HCT116 (cell line): ENCODE data around the gene SYNJ2.

Experiments used
- EZH2phosphoT487 ChIP-seq: fragments of 200-600 bp; IDR thresholded peaks from 2 replicates; pipeline ENCODE4 v1.6.1; 2018; ENCODE audit warnings: antibody characterized with exemption, borderline replicate concordance
- POLR2AphosphoS5 ChIP-seq: IDR thresholded peaks from 2 replicates; pipeline ENCODE4 v1.6.1; 2011; ENCODE audit warnings: mild to moderate bottlenecking, low read depth, low read length, moderate library complexity
- SP1 ChIP-seq: IDR thresholded peaks from 2 replicates; pipeline ENCODE4 v1.6.1; 2012; ENCODE audit warnings: low read depth
- TCF7L2 ChIP-seq: IDR thresholded peaks from 2 replicates; pipeline ENCODE4 v1.7.0; 2011; ENCODE audit warnings: borderline replicate concordance, inconsistent platforms; ENCODE audit not compliant: insufficient read depth, insufficient read length; ENCODE audit errors: extremely low read depth
- TF ChIP-seq, protein P1 (sequence below): IDR thresholded peaks from 2 replicates; pipeline ENCODE4 v1.6.1; 2012
- TF ChIP-seq, protein P2 (sequence below): IDR thresholded peaks from 2 replicates; pipeline ENCODE4 v1.6.1; 2012; ENCODE audit warnings: low read depth
- TF ChIP-seq, protein P3 (sequence below), 3 experiments: fragments of 200-600 bp in 1 of 3; sonication (generic) in 1 of 3; IDR thresholded peaks in 2 of 3; conservative IDR thresholded peaks in 1 of 3; 2 replicates each; pipeline ENCODE4 v1.5.1; 2012 to 2017; ENCODE audit warnings: low read depth in 2 of 3, low read length in 2 of 3, antibody characterized with exemption in 1 of 3, borderline replicate concordance in 1 of 3, control low read depth in 1 of 3, mild to moderate bottlenecking in 1 of 3, mixed read lengths in 1 of 3, mixed run types in 1 of 3, moderate library complexity in 1 of 3; ENCODE audit not compliant: insufficient read depth in 1 of 3

DNA sequence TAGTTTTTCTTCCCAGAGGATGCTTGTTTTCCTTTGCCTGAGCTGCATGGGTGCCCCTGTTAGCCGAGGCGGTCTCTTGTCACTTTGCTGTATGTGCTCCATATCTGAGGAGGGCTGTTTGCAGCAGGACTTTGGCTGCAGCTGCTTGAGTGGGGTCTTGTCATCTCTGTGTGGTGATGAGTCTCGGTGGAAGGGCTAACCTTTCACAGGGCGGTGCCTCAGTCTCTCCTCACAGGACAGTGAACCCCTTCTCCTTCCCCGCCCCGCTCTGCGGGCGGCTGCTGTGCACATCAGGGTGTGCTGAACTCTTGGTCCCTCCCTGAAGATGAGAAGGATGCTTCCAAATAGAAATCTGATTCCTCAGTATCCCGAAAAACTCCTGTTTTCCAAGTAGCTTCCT, 75.1 kb downstream of the SYNJ2 start:
- TF ChIP-seq, protein P1, sequence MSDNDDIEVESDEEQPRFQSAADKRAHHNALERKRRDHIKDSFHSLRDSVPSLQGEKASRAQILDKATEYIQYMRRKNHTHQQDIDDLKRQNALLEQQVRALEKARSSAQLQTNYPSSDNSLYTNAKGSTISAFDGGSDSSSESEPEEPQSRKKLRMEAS: no peak
- TF ChIP-seq POLR2AphosphoS5: no peak
- no peak for TF ChIP-seq EZH2phosphoT487
- TF ChIP-seq, protein P2, sequence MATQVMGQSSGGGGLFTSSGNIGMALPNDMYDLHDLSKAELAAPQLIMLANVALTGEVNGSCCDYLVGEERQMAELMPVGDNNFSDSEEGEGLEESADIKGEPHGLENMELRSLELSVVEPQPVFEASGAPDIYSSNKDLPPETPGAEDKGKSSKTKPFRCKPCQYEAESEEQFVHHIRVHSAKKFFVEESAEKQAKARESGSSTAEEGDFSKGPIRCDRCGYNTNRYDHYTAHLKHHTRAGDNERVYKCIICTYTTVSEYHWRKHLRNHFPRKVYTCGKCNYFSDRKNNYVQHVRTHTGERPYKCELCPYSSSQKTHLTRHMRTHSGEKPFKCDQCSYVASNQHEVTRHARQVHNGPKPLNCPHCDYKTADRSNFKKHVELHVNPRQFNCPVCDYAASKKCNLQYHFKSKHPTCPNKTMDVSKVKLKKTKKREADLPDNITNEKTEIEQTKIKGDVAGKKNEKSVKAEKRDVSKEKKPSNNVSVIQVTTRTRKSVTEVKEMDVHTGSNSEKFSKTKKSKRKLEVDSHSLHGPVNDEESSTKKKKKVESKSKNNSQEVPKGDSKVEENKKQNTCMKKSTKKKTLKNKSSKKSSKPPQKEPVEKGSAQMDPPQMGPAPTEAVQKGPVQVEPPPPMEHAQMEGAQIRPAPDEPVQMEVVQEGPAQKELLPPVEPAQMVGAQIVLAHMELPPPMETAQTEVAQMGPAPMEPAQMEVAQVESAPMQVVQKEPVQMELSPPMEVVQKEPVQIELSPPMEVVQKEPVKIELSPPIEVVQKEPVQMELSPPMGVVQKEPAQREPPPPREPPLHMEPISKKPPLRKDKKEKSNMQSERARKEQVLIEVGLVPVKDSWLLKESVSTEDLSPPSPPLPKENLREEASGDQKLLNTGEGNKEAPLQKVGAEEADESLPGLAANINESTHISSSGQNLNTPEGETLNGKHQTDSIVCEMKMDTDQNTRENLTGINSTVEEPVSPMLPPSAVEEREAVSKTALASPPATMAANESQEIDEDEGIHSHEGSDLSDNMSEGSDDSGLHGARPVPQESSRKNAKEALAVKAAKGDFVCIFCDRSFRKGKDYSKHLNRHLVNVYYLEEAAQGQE: no peak
- TF ChIP-seq, protein P3, sequence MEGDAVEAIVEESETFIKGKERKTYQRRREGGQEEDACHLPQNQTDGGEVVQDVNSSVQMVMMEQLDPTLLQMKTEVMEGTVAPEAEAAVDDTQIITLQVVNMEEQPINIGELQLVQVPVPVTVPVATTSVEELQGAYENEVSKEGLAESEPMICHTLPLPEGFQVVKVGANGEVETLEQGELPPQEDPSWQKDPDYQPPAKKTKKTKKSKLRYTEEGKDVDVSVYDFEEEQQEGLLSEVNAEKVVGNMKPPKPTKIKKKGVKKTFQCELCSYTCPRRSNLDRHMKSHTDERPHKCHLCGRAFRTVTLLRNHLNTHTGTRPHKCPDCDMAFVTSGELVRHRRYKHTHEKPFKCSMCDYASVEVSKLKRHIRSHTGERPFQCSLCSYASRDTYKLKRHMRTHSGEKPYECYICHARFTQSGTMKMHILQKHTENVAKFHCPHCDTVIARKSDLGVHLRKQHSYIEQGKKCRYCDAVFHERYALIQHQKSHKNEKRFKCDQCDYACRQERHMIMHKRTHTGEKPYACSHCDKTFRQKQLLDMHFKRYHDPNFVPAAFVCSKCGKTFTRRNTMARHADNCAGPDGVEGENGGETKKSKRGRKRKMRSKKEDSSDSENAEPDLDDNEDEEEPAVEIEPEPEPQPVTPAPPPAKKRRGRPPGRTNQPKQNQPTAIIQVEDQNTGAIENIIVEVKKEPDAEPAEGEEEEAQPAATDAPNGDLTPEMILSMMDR (IDR thresholded peaks at IDR 0.05 in 2 of 3, conservative IDR thresholded peaks at IDR 0.05 in 1 of 3; ENCODE audit: borderline replicate concordance in 1 of 3, insufficient read depth in 1 of 3, low read depth in 2 of 3, low read length in 2 of 3): no peak
- no peak for TF ChIP-seq SP1
- no peak for TF ChIP-seq TCF7L2
